B cell (primary cell): ENCODE results near the gene DPH6. TPM values are rescaled to one million over a fixed set of nuclear protein-coding genes. Genes with fewer than 3 reads are reported as not detected.
"Not testable (repeated sequence)": the region's sequence is repeated elsewhere in the genome, so short reads cannot be mapped to it uniquely, and the experiment has no call there.

Source experiments
- ATAC-seq: fragments of 200-7000 bp; cut with Tn5 transposase; one replicate; pipeline ENCODE4 v1.10.0; 2021; ENCODE audit warnings: low read depth, mild to moderate bottlenecking, moderate number of reproducible peaks, moderate library complexity
- CTCF ChIA-PET: fragments of 350-600 bp; sonication (Branson Sonifier 250); formaldehyde crosslinking; loops from one replicate; lab custom pipeline; 2021; ENCODE audit warnings: antibody characterized with exemption, inconsistent platforms; lab: Charles Lee
- POLR2A ChIA-PET: fragments of 350-600 bp; sonication (Branson Sonifier 250); formaldehyde crosslinking; loops from one replicate; lab custom pipeline; 2021; ENCODE audit warnings: antibody characterized with exemption; lab: Charles Lee
- DNase-seq: peaks from one replicate; pipeline ENCODE4 v3.0.0; 2013
- H2AFZ ChIP-seq: 2 replicates; pipeline ENCODE4 v1.6.1; 2012; ENCODE audit warnings: mild to moderate bottlenecking, low read depth, low read length; ENCODE audit not compliant: insufficient read depth, poor library complexity, severe bottlenecking
- H3K27ac ChIP-seq, 2 donors: 1 replicate in 1 of 2; 2 replicates in 1 of 2; pipeline ENCODE4 v1.5.1; 2012 to 2013; ENCODE audit warnings: low read length in 2 of 2, mild to moderate bottlenecking in 2 of 2, moderate library complexity in 1 of 2
- H3K27me3 ChIP-seq, 4 experiments: fragments of 200-600 bp in 1 of 4; sonication (generic) in 1 of 4; replicated peaks in 1 of 4; 1 replicate in 2 of 4; 2 replicates in 2 of 4; pipeline versions ENCODE4 v1.6.1 to v1.7.0; 2013 to 2016; ENCODE audit warnings: low read length in 3 of 4, mild to moderate bottlenecking in 2 of 4, mixed read lengths in 1 of 4, moderate library complexity in 1 of 4; ENCODE audit not compliant: insufficient read depth in 4 of 4, control insufficient read depth in 3 of 4; ENCODE audit errors: control extremely low read depth in 1 of 4
- H3K36me3 ChIP-seq, 2 experiments: replicated peaks in 1 of 2; 1 replicate in 1 of 2; 2 replicates in 1 of 2; pipeline versions ENCODE4 v1.6.1 to v1.7.1; 2013; ENCODE audit warnings: low read length in 1 of 2; ENCODE audit not compliant: insufficient read depth in 2 of 2, control insufficient read depth in 1 of 2; ENCODE audit errors: control extremely low read depth in 1 of 2, extremely low read depth in 1 of 2
- H3K4me1 ChIP-seq, 2 donors: fragments of 200-600 bp in 1 of 2; sonication (generic) in 1 of 2; 1 replicate in 1 of 2; 2 replicates in 1 of 2; pipeline versions ENCODE4 v1.5.1 to v1.6.1; 2013 to 2017; ENCODE audit warnings: low read length in 2 of 2; ENCODE audit not compliant: control insufficient read depth in 2 of 2, insufficient read depth in 2 of 2
- H3K4me2 ChIP-seq: replicated peaks from 2 replicates; pipeline ENCODE3; 2012; ENCODE audit warnings: mild to moderate bottlenecking, low read depth, low read length; ENCODE audit not compliant: poor library complexity, severe bottlenecking
- H3K4me3 ChIP-seq, 5 experiments: fragments of 200-600 bp in 1 of 5; sonication (generic) in 1 of 5; 1 replicate in 3 of 5; 2 replicates in 2 of 5; pipeline versions ENCODE4 v1.5.1 to v1.7.0; 2011 to 2016; ENCODE audit warnings: low read length in 4 of 5, mild to moderate bottlenecking in 4 of 5, low read depth in 2 of 5, control low read depth in 1 of 5, moderate library complexity in 1 of 5; ENCODE audit not compliant: insufficient read depth in 1 of 5; ENCODE audit errors: control extremely low read depth in 1 of 5, extremely low read depth in 1 of 5
- H3K79me2 ChIP-seq: fragments of 200-600 bp; sonication (generic); one replicate; pipeline ENCODE4 v1.6.0; 2016; ENCODE audit warnings: low read length; ENCODE audit not compliant: control insufficient read depth, insufficient read depth
- H3K9ac ChIP-seq: fragments of 200-600 bp; sonication (generic); 2 replicates; pipeline ENCODE4 v1.6.1; 2017; ENCODE audit warnings: mild to moderate bottlenecking, low read length, moderate library complexity
- H3K9me3 ChIP-seq, 3 donors: one replicate each; pipeline versions ENCODE4 v1.6.1 to v1.7.1; 2013; ENCODE audit warnings: low read length in 2 of 3; ENCODE audit not compliant: control insufficient read depth in 2 of 3, insufficient read depth in 1 of 3; ENCODE audit errors: control extremely low read depth in 1 of 3
- H4K20me1 ChIP-seq: 2 replicates; pipeline ENCODE4 v1.6.0; 2012; ENCODE audit warnings: mild to moderate bottlenecking, low read length; ENCODE audit not compliant: insufficient read depth, control insufficient read depth, poor library complexity, severe bottlenecking
- H3K27ac Mint-ChIP-seq: one replicate; pipeline ENCODE4 v1.8.0; 2021; ENCODE audit warnings: mixed read lengths
- H3K27me3 Mint-ChIP-seq: one replicate; pipeline ENCODE4 v1.8.0; 2021; ENCODE audit warnings: mixed read lengths
- H3K4me1 Mint-ChIP-seq: one replicate; pipeline ENCODE4 v1.8.0; 2021; ENCODE audit warnings: mixed read lengths
- H3K4me3 Mint-ChIP-seq: one replicate; pipeline ENCODE4 v1.8.0; 2021; ENCODE audit warnings: mixed read lengths
- H3K9me3 Mint-ChIP-seq: one replicate; pipeline ENCODE4 v1.8.0; 2022; ENCODE audit warnings: mixed read lengths; ENCODE audit not compliant: insufficient read depth
- EZH2 ChIP-seq: IDR thresholded peaks from 2 replicates; pipeline ENCODE4 v1.6.1; 2012; ENCODE audit warnings: borderline replicate concordance, low read depth, mild to moderate bottlenecking, moderate library complexity, low read length; ENCODE audit not compliant: insufficient read depth, poor library complexity, severe bottlenecking
- WGBS: methylation state at CpG from one replicate; pipeline ENCODE4 v1.1.5; 2013; ENCODE audit warnings: missing lambda C conversion rate; ENCODE audit not compliant: insufficient coverage; 5-methylcytosine and 5-hydroxymethylcytosine counted together
- intact Hi-C: fragments of 100-400 bp; cut with micrococcal nuclease; formaldehyde crosslinking; loops from one replicate; pipeline ENCODE4 v1.10.0; 2022
- polyA plus RNA-seq: library from polyadenylated mRNA; depleted of rRNA; stranded (reverse); fragments of >200 nt; gene quantifications from 2 replicates; pipeline ENCODE4 v1.2.3, GENCODE V29; 2012
- total RNA-seq, 2 donors: library from RNA; stranded (reverse); fragments of 120-200 nt in 1 of 2; gene quantifications; 1 replicate in 1 of 2; 2 replicates in 1 of 2; pipeline versions ENCODE4 v1.2.3 to v1.2.4, GENCODE V29; 2013 to 2022
- TF ChIP-seq, protein P1 (sequence below): fragments of 200-600 bp; IDR thresholded peaks from one replicate; pipeline ENCODE4 v1.8.0; 2022; ENCODE audit warnings: antibody characterized with exemption, mild to moderate bottlenecking

DPH6 gene
- total and polyA plus RNA-seq, 2 donors (not counting 1 experiment from before 2014, with no cell fraction given), result 5.4 to 13.3 TPM

- POLR2A ChIA-PET, H3K36me3 ChIP-seq, H3K4me1 Mint-ChIP-seq, H3K9me3 Mint-ChIP-seq, CTCF ChIA-PET, intact Hi-C loops, H3K27ac ChIP-seq, H3K4me2 ChIP-seq, H3K27me3 Mint-ChIP-seq, H3K9me3 ChIP-seq, ATAC-seq, H3K4me3 ChIP-seq, H3K27ac Mint-ChIP-seq, H3K79me2 ChIP-seq, H3K4me1 ChIP-seq, DNase-seq, H4K20me1 ChIP-seq, H3K4me3 Mint-ChIP-seq, H3K27me3 ChIP-seq, H3K9ac ChIP-seq, H2AFZ ChIP-seq: not testable (repeated sequence)
- WGBS, result no CpG with 5 or more reads among the region's 2 CpGs
These were observed 46.0 kb upstream of the DPH6 start for GRCh38 chr15:35591987-35592386.

DNA sequence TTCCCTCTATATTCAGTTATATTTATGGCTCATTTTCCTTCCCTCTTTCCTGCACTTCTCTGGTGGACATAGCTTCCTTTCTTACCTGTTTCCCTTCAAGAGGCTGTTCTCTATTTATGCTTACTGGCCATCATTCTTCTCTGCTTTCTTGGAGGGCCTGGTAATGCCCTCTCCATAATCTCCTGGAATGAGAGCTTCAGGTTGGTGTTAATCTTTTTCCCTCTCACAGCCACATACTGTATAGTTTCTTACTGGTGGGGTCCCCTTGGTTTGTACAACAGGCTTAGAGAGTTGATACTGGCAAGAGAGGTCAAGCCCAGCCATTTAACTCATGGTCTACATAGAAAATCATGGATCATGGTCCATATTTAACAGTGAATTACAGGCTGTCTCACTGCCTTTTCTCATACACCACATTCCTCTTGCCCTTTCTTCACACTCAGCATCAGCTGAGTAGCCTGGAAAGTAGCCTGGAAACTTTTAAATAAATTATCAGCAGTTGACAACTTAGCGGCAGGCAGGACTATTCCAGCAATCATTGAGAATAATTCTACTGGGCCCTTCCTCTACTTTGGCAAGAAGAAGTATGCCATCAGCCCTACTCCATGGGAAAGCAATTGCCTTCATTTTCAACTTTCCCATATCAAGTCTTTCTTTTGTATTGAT is 38.0 kb upstream of the DPH6 start:
- TF ChIP-seq, protein P1, sequence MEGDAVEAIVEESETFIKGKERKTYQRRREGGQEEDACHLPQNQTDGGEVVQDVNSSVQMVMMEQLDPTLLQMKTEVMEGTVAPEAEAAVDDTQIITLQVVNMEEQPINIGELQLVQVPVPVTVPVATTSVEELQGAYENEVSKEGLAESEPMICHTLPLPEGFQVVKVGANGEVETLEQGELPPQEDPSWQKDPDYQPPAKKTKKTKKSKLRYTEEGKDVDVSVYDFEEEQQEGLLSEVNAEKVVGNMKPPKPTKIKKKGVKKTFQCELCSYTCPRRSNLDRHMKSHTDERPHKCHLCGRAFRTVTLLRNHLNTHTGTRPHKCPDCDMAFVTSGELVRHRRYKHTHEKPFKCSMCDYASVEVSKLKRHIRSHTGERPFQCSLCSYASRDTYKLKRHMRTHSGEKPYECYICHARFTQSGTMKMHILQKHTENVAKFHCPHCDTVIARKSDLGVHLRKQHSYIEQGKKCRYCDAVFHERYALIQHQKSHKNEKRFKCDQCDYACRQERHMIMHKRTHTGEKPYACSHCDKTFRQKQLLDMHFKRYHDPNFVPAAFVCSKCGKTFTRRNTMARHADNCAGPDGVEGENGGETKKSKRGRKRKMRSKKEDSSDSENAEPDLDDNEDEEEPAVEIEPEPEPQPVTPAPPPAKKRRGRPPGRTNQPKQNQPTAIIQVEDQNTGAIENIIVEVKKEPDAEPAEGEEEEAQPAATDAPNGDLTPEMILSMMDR, result no peak
- TF ChIP-seq EZH2, result no peak
- POLR2A ChIA-PET, result no interaction called here
- Histone ChIP-seq H3K9me3 (no peaks in the 10 kb centered on the region), H3K79me2 (no peaks in the 10 kb centered on the region), H3K9ac (no peak overlapping the region), H3K27me3 (no peaks in the 10 kb centered on the region), H3K4me2 (no peak overlapping the region), H2AFZ (no peak overlapping the region), H3K27ac (no peak overlapping the region), H3K4me3 (no peak overlapping the region), H3K36me3 (no peaks in the 10 kb centered on the region), H3K4me1 (no peaks in the 10 kb centered on the region), H4K20me1 (no peaks in the 10 kb centered on the region)
- H3K27me3 Mint-ChIP-seq, result no peaks in the 10 kb centered on the region
- no CpG with 5 or more reads among the region's 1 CpG for WGBS
- ATAC-seq (no peak), DNase-seq (no peak)
- no peaks in the 10 kb centered on the region for H3K4me1 Mint-ChIP-seq
- intact Hi-C loops, result no loop called here
- CTCF ChIA-PET, result no interaction called here
- no peak overlapping the region for H3K27ac Mint-ChIP-seq
- H3K9me3 Mint-ChIP-seq, result no peaks in the 10 kb centered on the region
- H3K4me3 Mint-ChIP-seq, result no peak overlapping the region
